Loucy (cell line): Measurements from ENCODE around the gene F3.

ENCODE experiments used
- CTCF ChIP-seq: fragments of 200-600 bp; sonication (generic); conservative IDR thresholded peaks from 2 replicates; pipeline ENCODE4 v1.5.1; 2014; ENCODE audit warnings: mild to moderate bottlenecking, antibody characterized with exemption, low read length
- EZH2phosphoT487 ChIP-seq: fragments of 200-600 bp; IDR thresholded peaks from 2 replicates; pipeline ENCODE4 v1.6.1; 2018; ENCODE audit warnings: antibody characterized with exemption, mild to moderate bottlenecking, moderate library complexity, borderline replicate concordance

GRCh38 chr1:94527447-94528031 lies 14.0 kb downstream of the F3 start:
- peak; percentile 32; the same call in 1 of the 2 replicates for TF ChIP-seq CTCF
- no peak for TF ChIP-seq EZH2phosphoT487
